GM21367 (cell line): ENCODE data around the gene TRIM68.

ENCODE experiments used
- ATAC-seq: cut with Tn5 transposase; IDR thresholded peaks from one replicate; pipeline ENCODE4 v1.9.1; 2021; ENCODE audit not compliant: unreplicated experiment

Gene TRIM68, protein sequence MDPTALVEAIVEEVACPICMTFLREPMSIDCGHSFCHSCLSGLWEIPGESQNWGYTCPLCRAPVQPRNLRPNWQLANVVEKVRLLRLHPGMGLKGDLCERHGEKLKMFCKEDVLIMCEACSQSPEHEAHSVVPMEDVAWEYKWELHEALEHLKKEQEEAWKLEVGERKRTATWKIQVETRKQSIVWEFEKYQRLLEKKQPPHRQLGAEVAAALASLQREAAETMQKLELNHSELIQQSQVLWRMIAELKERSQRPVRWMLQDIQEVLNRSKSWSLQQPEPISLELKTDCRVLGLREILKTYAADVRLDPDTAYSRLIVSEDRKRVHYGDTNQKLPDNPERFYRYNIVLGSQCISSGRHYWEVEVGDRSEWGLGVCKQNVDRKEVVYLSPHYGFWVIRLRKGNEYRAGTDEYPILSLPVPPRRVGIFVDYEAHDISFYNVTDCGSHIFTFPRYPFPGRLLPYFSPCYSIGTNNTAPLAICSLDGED

DNA sequence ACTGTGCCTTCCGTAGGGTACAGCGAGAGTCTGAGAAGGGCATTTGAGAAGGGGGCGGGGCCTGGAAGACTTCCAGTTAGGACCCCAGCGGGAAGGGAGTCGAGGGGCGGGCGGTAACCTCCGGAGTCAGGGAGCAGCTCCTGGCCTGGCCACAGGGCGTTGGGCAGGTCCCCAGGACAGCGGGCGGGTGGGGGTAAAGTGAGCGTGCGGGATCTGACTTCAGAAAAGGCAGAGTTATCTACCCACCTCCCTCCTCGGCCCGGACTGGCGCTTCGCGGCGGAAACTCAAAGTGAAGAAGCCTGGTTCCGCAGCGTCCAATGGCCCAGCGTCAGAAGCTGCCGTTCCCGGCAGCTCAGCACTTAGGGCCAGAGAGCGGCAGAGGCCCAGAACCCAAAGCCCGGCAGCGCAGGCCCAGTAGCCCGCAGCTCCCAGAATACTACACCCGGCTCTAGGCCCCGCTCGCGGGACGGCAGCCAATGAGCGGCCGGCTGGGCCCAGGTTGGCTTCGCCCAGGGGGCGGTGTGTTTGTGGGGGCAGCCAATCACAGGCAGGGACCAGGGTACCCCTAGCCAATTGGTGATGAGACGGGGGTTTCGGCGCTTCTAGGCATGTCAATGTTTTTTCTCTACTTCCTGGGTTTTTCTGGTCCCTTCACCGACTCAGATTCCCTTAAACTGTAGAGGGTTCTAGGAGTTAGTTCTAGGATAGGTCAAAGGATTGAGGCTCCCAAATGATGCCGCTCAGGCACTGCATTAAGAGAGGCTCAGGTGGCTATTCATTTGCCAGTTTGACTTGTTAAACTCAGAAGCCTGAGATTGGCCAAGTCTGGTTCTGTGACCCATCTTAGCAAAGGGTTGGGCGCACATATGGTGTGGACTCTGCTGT lies at the start of gene TRIM68:
Gene TRIM68, minus strand, starts transcription at position 451 of the 886 bp plus-strand sequence. CDS start 2,727 bp downstream, outside the sequence.
- peak; percentile 100 for ATAC-seq

DNA sequence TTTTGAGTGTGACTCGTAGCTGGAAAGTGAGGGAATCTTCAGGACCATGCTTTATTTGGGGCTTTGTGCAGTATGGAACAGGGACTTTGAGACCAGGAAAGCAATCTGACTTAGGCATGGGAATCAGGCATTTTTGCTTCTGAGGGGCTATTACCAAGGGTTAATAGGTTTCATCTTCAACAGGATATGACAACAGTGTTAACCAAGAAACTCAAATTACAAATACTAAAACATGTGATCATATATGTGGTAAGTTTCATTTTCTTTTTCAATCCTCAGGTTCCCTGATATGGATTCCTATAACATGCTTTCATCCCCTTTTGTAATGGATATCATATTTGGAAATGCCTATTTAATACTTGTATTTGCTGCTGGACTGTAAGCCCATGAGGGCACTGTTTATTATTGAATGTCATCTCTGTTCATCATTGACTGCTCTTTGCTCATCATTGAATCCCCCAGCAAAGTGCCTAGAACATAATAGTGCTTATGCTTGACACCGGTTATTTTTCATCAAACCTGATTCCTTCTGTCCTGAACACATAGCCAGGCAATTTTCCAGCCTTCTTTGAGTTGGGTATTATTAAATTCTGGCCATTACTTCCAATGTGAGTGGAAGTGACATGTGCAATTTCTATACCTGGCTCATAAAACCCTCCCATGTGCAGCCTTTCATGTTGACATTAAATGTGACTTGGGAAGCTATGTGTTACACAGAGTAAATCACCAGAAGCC lies 46.8 kb upstream of the TRIM68 start:
- no peak for ATAC-seq

DNA sequence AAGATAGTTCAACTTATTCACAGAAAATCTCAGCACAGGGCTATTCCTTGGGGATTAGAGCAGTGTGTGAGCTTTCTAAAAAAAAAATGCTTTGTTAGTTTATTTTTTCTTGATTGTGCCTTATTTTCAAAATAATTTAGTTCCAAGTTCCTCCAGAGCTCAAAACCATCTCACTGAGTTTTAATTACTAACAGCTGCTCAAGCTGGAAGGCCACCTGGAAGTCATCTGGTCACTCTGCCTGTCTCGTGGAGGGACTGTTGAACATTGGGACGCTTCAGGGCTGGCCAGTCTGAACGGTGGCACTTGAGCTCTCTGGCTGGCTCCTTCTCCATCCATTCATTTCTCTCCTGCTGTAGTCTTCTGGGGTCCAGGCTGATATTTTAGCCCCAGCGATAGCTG lies 39.7 kb upstream of the TRIM68 start:
- no peak for ATAC-seq

DNA sequence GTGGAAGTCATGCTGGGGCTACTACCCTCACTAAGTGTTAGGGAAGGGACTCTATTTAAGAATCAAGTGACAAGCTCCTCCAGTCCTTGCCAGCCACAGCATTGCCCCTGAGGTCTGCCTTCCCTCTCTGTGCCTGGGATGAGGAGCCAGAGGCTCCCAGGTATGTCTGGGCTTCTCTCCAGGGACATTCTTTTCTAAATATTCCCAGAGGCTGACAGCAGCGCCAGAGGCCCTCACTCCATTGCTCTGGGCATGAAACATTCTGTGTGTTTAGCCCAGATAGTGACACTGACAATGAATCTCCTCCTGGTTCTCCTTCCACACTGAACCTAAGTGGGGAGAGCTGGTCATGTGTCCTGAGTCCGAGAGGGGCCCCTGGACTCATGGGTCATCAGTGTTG lies 37.9 kb upstream of the TRIM68 start:
- ATAC-seq, result no peak

DNA sequence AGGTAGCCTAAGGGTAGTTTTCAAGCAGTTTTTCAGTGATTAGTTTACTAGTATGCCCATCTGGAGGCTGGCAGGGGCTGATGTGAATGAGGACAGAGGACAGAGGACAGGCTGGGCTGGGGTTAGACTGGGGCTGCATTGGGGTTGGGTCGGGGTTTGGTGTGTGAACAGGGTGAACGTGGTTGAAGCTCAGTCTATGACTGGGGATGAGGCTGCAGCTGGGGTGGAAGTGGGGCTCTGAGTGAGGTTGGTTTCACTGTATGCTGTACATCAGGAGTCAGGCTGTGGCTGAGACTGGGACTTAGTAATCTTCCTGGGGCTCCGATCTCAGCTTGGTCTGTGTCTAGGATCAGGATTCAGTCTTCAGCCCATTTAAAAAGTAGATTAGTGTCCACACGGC lies 36.2 kb upstream of the TRIM68 start:
- ATAC-seq, result no peak

DNA sequence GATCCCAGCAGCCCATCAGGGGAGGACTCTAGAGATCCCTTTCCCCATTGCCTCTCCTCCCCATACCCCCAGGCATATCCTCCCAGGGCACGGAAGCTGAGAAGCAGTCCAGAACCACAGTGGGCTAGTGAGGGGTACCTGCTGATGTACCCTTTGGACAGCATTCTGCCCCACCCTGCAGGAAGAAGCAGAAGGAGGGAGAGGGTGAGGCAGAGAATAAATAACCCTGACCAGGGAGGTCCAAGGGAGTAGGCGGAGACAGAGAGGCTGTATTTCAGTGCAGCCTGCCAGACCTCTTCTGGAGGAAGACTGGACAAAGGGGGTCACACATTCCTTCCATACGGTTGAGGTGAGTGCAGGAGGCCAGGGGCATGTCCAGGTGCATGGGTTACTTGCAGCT lies 35.7 kb upstream of the TRIM68 start, which contains the start of gene OR51E1:
Gene OR51E1, plus strand, starts transcription at position 301 of the 400 bp plus-strand sequence. CDS start 8,545 bp downstream, outside the sequence.
- ATAC-seq, result no peak

DNA sequence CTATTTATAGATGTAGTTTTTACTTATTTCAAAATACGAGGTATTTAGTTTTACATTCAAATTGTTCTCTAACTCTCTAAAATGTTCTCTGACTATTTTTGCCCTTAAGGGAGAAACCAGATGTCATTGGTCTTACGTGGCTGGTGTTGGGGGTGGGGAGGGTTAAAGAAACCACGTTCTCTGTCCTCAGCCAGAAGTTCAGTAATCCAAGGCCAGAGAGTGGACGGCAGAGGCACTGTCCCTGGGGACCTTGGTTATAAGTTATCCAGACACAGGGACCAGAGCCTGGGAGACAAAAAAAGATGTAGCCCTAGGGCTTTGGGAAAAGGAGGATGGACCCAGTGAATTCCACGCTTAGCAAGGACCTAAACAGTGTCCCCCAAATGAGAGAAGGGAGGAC lies 35.0 kb upstream of the TRIM68 start:
- ATAC-seq, result no peak

DNA sequence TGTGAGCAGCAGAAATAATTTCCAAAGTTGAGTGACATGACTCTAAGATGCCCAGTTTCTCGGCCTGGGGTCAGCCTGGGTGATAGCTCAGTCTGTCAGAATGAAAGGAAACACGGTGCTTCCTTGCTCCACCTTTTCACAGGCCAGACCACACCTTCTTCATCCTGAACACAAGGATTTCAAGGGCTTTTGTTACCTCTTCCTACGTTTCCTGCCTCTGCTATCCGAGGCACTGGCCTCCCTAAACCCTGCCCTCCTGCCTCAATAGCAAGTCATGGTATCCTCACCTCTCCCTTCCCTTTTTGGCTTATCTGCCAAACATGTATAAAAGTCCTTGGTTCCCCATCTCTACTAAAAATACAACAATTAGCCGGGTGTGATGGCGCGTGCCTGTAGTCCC lies 34.0 kb upstream of the TRIM68 start:
- ATAC-seq, result no peak

DNA sequence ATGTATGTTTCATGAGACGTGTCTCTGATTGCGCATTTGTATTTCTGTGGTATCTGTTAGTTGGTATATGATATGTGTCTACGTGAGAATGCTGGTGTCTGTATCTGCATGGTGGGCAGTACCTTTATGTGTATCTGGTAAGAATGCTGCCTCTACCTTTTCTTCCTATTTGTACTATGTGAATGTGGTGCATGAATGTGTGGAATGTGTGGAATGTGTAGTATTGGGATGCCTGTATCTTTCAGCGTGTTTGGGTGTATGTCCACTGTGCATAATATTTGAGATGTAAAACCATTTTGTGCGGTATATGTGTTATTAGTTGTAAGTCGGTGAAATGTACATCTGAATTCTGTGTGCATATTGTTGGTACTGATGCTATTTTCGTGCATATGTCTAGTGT lies 33.5 kb upstream of the TRIM68 start:
- no peak for ATAC-seq

DNA sequence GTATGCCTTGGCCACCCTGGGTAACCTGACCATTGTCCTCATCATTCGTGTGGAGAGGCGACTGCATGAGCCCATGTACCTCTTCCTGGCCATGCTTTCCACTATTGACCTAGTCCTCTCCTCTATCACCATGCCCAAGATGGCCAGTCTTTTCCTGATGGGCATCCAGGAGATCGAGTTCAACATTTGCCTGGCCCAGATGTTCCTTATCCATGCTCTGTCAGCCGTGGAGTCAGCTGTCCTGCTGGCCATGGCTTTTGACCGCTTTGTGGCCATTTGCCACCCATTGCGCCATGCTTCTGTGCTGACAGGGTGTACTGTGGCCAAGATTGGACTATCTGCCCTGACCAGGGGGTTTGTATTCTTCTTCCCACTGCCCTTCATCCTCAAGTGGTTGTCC lies 31.9 kb upstream of the TRIM68 start:
- no peak for ATAC-seq

DNA sequence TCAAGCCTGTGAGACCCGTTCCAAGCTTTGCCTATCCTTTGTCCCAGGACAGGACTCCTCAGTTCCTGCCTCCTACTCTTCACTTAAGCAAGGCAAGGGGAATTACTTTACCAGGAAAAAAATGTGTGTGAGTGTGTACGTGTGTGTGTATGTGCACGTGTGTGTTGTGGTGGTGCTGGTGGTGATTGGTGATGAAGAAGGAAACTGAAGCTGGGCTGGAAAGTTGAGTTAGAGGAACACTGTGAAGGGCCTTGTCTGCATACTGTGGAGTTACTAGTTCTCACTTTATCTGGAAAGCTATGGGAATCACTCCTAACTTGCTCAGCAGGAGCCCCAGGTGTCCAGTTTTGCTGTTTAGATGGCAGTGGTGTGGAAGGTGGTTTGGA lies 29.6 kb upstream of the TRIM68 start:
- no peak for ATAC-seq

DNA sequence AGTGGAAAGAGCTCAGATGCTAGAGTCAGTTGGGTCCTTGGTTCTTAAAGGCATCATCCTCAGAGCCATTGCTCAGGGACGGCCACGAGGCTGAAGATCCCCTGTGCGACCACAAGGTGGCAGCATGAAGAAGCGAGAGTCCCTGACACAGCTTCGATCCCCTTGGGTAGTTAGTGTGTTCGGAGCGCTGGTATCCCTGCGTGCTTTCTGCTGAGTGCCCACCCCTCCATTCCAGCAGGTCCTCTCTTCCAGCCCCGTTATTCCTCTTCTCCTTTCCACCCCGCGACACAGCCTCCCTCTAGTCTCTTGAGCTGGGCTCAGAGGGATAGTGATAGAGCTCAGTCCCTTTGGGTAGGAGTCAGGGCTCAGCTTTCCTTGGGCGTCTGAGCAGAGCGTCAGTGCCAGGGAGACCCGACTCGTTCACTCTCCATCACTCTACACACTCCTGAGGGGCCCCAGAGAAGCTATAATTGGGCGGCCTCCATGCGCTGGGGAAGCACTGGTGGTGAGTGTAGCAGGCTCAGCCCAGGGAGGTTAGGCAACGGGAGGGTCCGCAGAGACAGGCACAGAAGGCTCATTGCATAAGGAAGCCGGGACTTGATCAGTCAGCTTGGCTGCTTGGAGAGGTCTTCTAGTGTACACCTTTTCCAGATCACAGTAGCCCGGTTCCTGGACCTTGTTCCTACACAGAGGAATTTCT lies 29.1 kb upstream of the TRIM68 start, which contains the start of gene OR51D1:
Gene OR51D1, plus strand, starts transcription at position 516 of the 700 bp plus-strand sequence. CDS start 2,314 bp downstream, outside the sequence.
- peak; percentile 87 for ATAC-seq

DNA sequence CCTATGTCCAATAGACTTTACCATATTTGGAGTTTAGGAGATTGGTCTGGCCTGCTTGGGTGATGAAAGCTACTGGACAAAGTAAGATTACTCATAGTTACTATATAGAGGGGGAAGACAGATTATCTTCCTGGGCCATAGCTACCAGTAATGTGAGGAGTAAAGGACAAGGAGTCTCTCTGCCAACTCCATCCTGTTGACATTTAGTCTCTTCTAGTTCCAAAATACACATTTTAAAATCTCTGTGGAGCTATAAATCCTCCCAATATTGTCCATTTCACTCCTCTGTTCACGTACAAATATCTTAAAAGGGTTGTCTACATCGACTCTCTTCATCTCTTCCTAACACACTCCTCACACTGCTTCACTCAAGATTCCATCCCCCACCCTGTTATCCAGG lies 28.1 kb upstream of the TRIM68 start:
- ATAC-seq, result no peak

DNA sequence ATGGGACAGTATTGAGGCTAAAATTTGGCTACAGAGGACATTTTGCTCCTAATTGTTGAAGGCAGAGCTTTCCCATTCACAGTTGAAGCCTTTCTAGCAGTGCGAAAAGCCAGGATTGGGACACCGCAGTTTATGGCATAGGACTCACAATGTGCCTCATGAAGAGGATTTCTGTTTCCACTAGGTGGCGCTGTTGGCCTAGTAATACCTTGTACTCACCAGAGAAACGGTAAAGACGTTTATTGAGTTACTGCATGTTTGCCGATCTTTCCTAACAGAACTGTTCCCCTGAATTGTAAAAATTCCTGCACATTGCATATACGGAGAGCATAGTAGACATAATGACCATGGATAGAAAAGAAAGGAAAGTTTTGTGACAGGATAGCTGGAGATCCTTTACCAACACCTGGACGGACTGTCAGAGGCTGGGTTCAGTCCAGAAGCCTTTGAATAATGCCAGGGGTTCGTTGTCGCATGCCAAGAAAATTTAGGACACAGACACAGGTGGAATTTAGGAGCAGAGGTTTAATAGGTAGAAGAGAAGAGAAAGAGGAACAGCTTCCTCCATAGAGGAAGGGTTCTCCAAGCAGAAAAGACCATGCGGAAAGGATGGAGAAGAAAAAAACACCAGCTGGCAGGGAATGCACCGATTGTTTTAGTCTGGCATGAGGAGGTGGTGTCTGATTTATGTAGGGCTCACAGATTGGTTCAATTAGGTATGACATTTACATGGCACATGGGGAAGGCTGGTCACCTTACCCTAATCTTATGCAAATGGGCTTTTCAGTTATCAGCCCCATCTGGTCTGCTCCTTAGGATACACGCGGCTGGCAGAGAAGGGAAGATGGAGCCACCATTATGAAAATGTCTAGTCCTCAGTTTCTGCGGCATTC lies 18.4 kb upstream of the TRIM68 start:
- ATAC-seq, result no peak

DNA sequence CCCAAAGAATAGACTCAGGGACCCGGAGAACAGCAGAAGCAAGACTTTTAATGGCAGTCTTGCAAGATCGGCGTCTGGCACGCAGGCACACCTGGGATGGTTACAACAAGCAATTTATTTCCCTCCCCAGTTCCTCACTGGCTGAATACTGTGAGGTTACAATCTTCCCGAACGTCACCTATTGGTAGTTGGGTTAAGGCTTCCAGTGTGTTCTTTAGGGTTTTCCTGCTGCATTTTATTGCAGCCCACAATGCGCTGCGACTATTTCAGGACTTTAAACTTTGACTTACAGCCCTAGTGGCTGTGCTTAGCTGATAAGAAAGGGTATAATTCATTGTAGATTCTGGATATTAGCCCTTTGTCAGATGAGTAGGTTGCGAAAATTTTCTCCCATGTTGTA lies 11.5 kb upstream of the TRIM68 start:
- ATAC-seq, result no peak

DNA sequence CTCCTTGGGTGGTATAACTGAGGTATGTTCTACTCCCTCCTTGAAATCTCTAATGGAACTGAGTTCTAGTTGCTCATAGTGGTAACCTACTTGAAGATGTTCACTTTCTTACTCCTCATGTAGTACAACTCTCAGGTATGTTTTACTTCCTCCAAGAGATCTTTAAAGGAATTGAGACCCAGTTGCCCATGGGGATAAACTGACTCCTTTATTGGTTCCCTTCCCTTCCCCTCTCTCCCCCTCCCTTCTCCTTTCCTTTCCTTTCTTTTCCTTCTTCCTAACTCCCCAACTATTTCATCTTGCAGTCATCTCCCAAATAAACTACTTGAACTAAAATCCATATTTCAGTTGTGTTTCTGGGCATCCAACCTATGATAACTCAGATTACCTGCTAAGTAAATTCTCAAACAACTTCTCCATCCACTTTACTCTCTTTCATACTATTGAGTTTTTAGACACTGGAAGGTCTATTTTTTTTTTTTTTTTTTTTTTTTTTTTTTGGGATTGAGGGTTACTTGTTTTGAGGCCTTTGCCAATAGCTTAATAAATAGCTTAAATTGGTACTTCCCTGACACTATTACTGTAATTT lies 7.9 kb upstream of the TRIM68 start:
- ATAC-seq, result no peak

DNA sequence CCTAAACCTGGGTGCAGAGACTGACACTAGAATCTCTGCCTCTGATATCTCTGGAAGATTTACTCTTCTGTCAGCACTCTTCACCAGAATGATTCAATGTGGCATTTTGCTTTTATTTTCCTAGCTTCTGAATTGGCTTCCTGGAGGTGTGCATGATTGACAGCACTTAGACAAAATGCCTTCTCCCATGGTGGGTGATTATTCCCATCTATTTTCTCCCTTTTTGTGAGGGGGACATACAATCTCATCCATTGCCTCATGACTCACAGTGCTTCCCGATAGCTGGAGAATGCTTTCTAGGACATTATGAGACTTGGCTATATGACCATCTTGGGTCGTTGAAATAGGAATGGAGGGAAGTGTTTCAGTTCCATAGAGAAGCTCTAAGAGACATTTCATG lies 4.0 kb upstream of the TRIM68 start:
- ATAC-seq, result no peak

DNA sequence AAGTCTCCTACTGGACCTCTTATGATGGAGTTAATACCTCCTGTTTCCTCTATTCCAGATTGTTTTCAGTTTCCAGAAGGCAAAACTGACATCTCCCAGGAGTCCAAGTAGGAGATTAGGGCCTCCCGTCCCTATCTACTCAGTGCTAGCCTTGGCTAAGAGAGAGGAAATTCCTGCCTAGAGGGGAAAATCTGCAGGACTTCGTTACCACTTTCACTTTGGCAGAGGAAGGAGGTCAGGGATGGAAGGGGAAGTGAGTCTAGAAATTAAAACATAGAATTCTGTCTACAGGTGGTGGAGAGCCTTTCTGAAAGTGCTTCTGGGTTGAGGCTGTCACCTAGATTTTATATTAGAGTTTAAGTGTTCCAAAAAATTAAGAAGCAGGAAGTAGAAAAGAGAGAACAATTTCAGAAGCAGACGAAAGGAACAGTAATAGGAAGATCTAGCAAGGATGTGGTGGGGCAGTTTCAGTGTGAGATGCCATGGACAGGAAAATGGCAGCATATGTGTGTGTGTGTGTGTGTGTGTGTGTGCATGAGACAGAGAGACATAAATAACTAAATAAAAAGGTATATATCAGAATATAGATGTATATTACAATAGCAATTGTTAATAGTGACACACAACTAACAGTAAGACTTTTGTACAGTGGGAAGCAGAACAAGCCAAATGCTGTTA lies 2.4 kb upstream of the TRIM68 start:
- ATAC-seq, result no peak
